Measurements from ENCODE around the gene PKMYT1.

PKMYT1 gene

GRCh38 chr16:2976673-2977072 is 3.6 kb downstream of the PKMYT1 start:
- no peaks in the 10 kb centered on the region for H3K36me3 ChIP-seq (ENCODE audit: insufficient read depth, low read length)
- no peak overlapping the region for H3K4me3 ChIP-seq (ENCODE audit: low read length)
- H3K4me1 ChIP-seq (ENCODE audit: control insufficient read depth, insufficient read depth, low read length): peaks cover 12% of the 10 kb centered on the region
- no peak overlapping the region for H3K4me2 ChIP-seq (ENCODE audit: low read length)
- no peaks in the 10 kb centered on the region for H3K27me3 ChIP-seq (ENCODE audit: control insufficient read depth, insufficient read depth, low read length)
- no peaks in the 10 kb centered on the region for H3K9me3 ChIP-seq (replicated peaks; ENCODE audit: low read length)
- H3K9ac ChIP-seq (ENCODE audit: low read depth, low read length): no peak overlapping the region

GRCh38 chr16:2976201-2976600 is 4.0 kb downstream of the PKMYT1 start:
- H3K9me3 ChIP-seq (replicated peaks; ENCODE audit: low read length): no peaks in the 10 kb centered on the region
- H3K4me1 ChIP-seq (ENCODE audit: control insufficient read depth, insufficient read depth, low read length): peaks cover 13% of the 10 kb centered on the region
- no peaks in the 10 kb centered on the region for H3K27me3 ChIP-seq (ENCODE audit: control insufficient read depth, insufficient read depth, low read length)
- no peaks in the 10 kb centered on the region for H3K36me3 ChIP-seq (ENCODE audit: insufficient read depth, low read length)
- no peak overlapping the region for H3K4me2 ChIP-seq (ENCODE audit: low read length)
- H3K4me3 ChIP-seq (ENCODE audit: low read length): no peak overlapping the region
- no peak overlapping the region for H3K9ac ChIP-seq (ENCODE audit: low read depth, low read length)

- Histone ChIP-seq H3K36me3 (ENCODE audit: insufficient read depth, low read length) (no peaks in the 10 kb centered on the region), H3K4me2 (ENCODE audit: low read length) (no peak overlapping the region), H3K4me1 (ENCODE audit: control insufficient read depth, insufficient read depth, low read length) (peaks cover 16% of the 10 kb centered on the region), H3K27me3 (ENCODE audit: control insufficient read depth, insufficient read depth, low read length) (no peaks in the 10 kb centered on the region), H3K9ac (ENCODE audit: low read depth, low read length) (no peak overlapping the region), H3K4me3 (ENCODE audit: low read length) (no peak overlapping the region), H3K9me3 (replicated peaks; ENCODE audit: low read length) (no peaks in the 10 kb centered on the region)
Observed at GRCh38 chr16:2975161-2975795, 5.0 kb downstream of the PKMYT1 start.

- H3K4me3 ChIP-seq (ENCODE audit: low read length): no peak overlapping the region
- H3K9me3 ChIP-seq (replicated peaks; ENCODE audit: low read length): no peaks in the 10 kb centered on the region
- no peak overlapping the region for H3K4me2 ChIP-seq (ENCODE audit: low read length)
- no peaks in the 10 kb centered on the region for H3K36me3 ChIP-seq (ENCODE audit: insufficient read depth, low read length)
- no peaks in the 10 kb centered on the region for H3K27me3 ChIP-seq (ENCODE audit: control insufficient read depth, insufficient read depth, low read length)
- peaks cover 19% of the 10 kb centered on the region for H3K4me1 ChIP-seq (ENCODE audit: control insufficient read depth, insufficient read depth, low read length)
- no peak overlapping the region for H3K9ac ChIP-seq (ENCODE audit: low read depth, low read length)
Observed at GRCh38 chr16:2974319-2975056, 5.8 kb downstream of the PKMYT1 start.

GRCh38 chr16:2973605-2974318 is 6.5 kb downstream of the PKMYT1 start:
- Histone ChIP-seq H3K9me3 (replicated peaks; ENCODE audit: low read length) (no peaks in the 10 kb centered on the region), H3K27me3 (ENCODE audit: control insufficient read depth, insufficient read depth, low read length) (no peaks in the 10 kb centered on the region), H3K36me3 (ENCODE audit: insufficient read depth, low read length) (no peaks in the 10 kb centered on the region), H3K4me3 (ENCODE audit: low read length) (no peak overlapping the region), H3K4me1 (ENCODE audit: control insufficient read depth, insufficient read depth, low read length) (peaks cover 16% of the 10 kb centered on the region), H3K4me2 (ENCODE audit: low read length) (no peak overlapping the region), H3K9ac (ENCODE audit: low read depth, low read length) (no peak overlapping the region)

DNA sequence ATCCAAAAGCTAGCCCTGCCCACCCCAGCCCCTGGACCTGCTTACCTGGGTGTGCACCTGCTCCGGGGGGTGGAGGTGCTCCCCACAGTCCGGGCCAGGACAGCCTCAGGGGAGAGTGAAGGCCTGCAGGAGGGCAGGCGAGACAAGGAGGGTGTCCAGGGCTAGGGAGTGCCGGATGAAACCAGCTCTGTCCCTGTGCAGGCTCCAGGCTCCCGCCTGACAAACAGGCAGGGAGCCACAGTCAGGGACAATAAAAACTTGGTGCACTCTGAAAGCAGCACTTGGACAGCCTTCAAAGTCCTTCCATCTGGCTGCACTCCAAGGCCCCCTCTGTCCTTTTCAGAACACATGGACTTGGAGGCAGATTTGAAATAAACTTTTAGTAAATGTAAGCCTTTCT is 7.2 kb downstream of the PKMYT1 start:
- H3K9ac ChIP-seq (ENCODE audit: low read depth, low read length): no peak overlapping the region
- no peak overlapping the region for H3K4me3 ChIP-seq (ENCODE audit: low read length)
- H3K27me3 ChIP-seq (ENCODE audit: control insufficient read depth, insufficient read depth, low read length): peaks cover under 1% of the 10 kb centered on the region
- H3K36me3 ChIP-seq (ENCODE audit: insufficient read depth, low read length): no peaks in the 10 kb centered on the region
- H3K4me1 ChIP-seq (ENCODE audit: control insufficient read depth, insufficient read depth, low read length): peaks cover 20% of the 10 kb centered on the region
- H3K9me3 ChIP-seq (replicated peaks; ENCODE audit: low read length): no peaks in the 10 kb centered on the region
- H3K4me2 ChIP-seq (ENCODE audit: low read length): no peak overlapping the region

- Histone ChIP-seq H3K4me3 (ENCODE audit: low read length) (no peak overlapping the region), H3K36me3 (ENCODE audit: insufficient read depth, low read length) (no peaks in the 10 kb centered on the region), H3K9ac (ENCODE audit: low read depth, low read length) (no peak overlapping the region), H3K4me1 (ENCODE audit: control insufficient read depth, insufficient read depth, low read length) (peaks cover 20% of the 10 kb centered on the region), H3K9me3 (replicated peaks; ENCODE audit: low read length) (no peaks in the 10 kb centered on the region), H3K27me3 (ENCODE audit: control insufficient read depth, insufficient read depth, low read length) (peaks cover 9% of the 10 kb centered on the region), H3K4me2 (ENCODE audit: low read length) (no peak overlapping the region)
Observed at GRCh38 chr16:2971985-2972784, 8.1 kb downstream of the PKMYT1 start.

DNA sequence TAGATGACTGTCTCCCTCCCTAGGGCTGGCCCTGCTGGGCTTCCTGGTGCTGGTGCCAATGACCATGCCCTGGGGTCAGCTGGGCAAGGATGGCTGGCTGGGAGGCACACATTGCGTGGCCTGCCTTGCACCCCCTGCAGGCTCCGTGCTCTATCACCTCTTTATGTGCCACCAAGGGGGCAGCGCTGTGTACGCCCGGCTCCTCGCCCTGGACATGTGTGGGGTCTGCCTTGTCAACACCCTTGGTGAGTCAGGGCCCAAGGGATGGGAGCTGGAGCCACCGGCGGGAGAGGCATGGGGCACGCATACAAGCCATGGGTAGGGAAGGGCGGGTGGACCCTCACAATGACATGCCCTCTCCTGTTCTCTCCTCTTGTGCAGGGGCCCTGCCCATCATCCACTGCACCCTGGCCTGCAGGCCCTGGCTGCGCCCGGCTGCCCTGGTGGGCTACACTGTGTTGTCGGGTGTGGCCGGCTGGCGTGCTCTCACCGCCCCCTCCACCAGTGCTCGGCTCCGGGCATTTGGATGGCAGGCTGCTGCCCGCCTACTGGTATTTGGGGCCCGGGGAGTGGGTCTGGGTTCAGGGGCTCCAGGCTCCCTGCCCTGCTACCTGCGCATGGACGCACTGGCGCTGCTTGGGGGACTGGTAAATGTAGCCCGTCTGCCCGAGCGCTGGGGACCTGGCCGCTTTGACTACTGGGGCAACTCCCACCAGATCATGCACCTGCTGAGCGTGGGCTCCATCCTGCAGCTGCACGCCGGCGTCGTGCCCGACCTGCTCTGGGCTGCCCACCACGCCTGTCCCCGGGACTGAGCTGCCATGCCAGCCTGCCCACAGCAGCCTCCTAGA is 8.9 kb downstream of the PKMYT1 start:
- Histone ChIP-seq H3K9me3 (replicated peaks; ENCODE audit: low read length) (no peaks in the 10 kb centered on the region), H3K4me2 (ENCODE audit: low read length) (peak overlapping the region; percentile 97), H3K4me3 (ENCODE audit: low read length) (no peak overlapping the region), H3K36me3 (ENCODE audit: insufficient read depth, low read length) (no peaks in the 10 kb centered on the region), H3K27me3 (ENCODE audit: control insufficient read depth, insufficient read depth, low read length) (peaks cover 9% of the 10 kb centered on the region), H3K4me1 (ENCODE audit: control insufficient read depth, insufficient read depth, low read length) (peaks cover 20% of the 10 kb centered on the region), H3K9ac (ENCODE audit: low read depth, low read length) (no peak overlapping the region)

- peaks cover 16% of the 10 kb centered on the region for H3K27me3 ChIP-seq (ENCODE audit: control insufficient read depth, insufficient read depth, low read length)
- H3K9ac ChIP-seq (ENCODE audit: low read depth, low read length): peak overlapping the region; percentile 84
- peak overlapping the region; percentile 81 for H3K4me3 ChIP-seq (ENCODE audit: low read length)
- H3K4me2 ChIP-seq (ENCODE audit: low read length): peak overlapping the region; percentile 97
- H3K36me3 ChIP-seq (ENCODE audit: insufficient read depth, low read length): no peaks in the 10 kb centered on the region
- H3K9me3 ChIP-seq (replicated peaks; ENCODE audit: low read length): no peaks in the 10 kb centered on the region
- H3K4me1 ChIP-seq (ENCODE audit: control insufficient read depth, insufficient read depth, low read length): peaks cover 20% of the 10 kb centered on the region
Observed at GRCh38 chr16:2970563-2970962, 9.7 kb downstream of the PKMYT1 start.

DNA sequence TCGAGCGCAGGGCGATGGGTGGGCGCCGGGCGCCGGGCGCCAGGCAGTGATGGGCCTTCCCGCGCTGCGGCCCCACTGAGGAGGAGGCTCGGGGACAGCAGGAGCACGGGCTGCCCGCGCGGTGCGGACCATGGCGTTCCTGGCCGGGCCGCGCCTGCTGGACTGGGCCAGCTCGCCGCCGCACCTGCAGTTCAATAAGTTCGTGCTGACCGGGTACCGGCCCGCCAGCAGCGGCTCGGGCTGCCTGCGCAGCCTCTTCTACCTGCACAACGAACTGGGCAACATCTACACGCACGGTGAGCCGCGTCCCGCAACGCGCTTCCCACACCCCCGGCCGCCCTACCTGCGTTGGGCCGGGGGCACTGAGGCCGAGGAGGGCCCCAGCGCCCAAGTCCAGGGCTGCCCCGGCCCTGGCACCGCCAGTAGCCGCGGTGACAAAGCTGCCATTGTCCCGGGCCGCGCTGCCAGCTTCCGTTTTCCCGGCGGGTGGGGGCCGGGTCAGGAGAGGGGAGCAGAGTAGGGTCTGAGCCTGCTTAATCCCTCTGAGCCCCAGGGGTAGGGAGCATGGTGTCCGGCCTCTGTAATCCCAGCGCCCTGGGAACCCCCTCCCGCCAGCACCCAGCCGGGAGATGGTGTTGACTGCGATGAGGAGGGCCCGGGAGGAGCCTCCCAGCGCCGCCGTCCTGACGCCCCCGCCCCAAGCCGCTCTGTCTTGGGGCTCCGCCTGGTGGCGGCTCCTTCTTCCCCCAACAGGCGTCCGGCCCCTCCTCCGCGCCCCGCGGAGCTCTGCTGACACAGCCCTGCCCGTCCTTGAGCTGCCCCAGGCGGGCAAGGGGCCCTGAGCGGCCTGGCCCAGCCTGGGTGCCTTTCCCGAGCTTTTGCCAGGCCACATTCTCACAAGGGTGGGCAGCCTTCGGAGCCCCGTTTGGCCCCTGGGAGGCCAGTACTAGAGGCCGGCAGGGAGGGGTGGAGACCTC is 10.4 kb downstream of the PKMYT1 start:
- Histone ChIP-seq H3K4me3 (ENCODE audit: low read length) (peak overlapping the region; percentile 81), H3K4me1 (ENCODE audit: control insufficient read depth, insufficient read depth, low read length) (peaks cover 20% of the 10 kb centered on the region), H3K4me2 (ENCODE audit: low read length) (peak overlapping the region; percentile 97), H3K27me3 (ENCODE audit: control insufficient read depth, insufficient read depth, low read length) (peaks cover 17% of the 10 kb centered on the region), H3K36me3 (ENCODE audit: insufficient read depth, low read length) (no peaks in the 10 kb centered on the region), H3K9me3 (replicated peaks; ENCODE audit: low read length) (no peaks in the 10 kb centered on the region), H3K9ac (ENCODE audit: low read depth, low read length) (peak overlapping the region; percentile 84)

Data from skeletal muscle satellite cell (primary cell).